ENCODE results near the gene KLK15. TPM values are rescaled to one million over a fixed set of nuclear protein-coding genes. Genes with fewer than 3 reads are reported as not detected.

The KLK15 gene
- total and polyA plus RNA-seq, 2 of the 13 experiments (the other 11 are each of a cell fraction or from before 2014, with no cell fraction given), result not detected

- peaks cover 0 to 31% of the 10 kb centered on the region in 2 experiments; a peak in 3 of 5 replicates for H3K27me3 ChIP-seq (ENCODE audit: control insufficient read depth in 1 of 2, insufficient read depth in 2 of 2, low read length in 2 of 2)
- in situ Hi-C loops (cut with HindIII; ENCODE audit: extremely low pct_ligation_motif_present, low pct_unique_long_range_greater_than_20kb), result loop anchor here (25.0 kb wide), 1 partner anchor 416 kb away; the partner anchor contains the start of gene NAPSA
- no TSS peak for BruUV-seq (replicated peaks)
- POLR2A ChIA-PET, result no interaction called here
- H3K36me3 ChIP-seq (replicated peaks in 1 of 2; ENCODE audit: control insufficient read depth in 1 of 2, insufficient read depth in 2 of 2, low read length in 2 of 2), result no peaks in the 10 kb centered on the region
- intact Hi-C loops (cut with micrococcal nuclease; ENCODE audit: unreplicated experiment), result no loop called here
- ATAC-seq, result no peak
- H3K4me1 ChIP-seq (ENCODE audit: insufficient read depth, low read length), result no peaks in the 10 kb centered on the region
- H3K4me2 ChIP-seq (ENCODE audit: low read depth, low read length), result no peak overlapping the region
- H3K4me3 ChIP-seq (replicated peaks in 1 of 3; ENCODE audit: insufficient read depth in 1 of 3, low read depth in 2 of 3, low read length in 3 of 3), result no peak overlapping the region
- H3K9me3 ChIP-seq (ENCODE audit: low read length), result no peaks in the 10 kb centered on the region
- no peak for DNase-seq (ENCODE audit: low spot score)
- H3K27ac ChIP-seq (ENCODE audit: extremely low read length, insufficient read depth, low read length), result no peak overlapping the region
- CTCF ChIA-PET (ENCODE audit: low intra/inter-chr PET ratio, low total read pairs), result no interaction called here
- no peak for FAIRE-seq
- no peak overlapping the region for H2AFZ ChIP-seq (ENCODE audit: low read length)
- no peak overlapping the region for H3K9ac ChIP-seq (ENCODE audit: insufficient read depth, low read depth, low read length)
- H4K20me1 ChIP-seq (ENCODE audit: insufficient read depth, low read length), result no peaks in the 10 kb centered on the region
- no peaks in the 10 kb centered on the region for H3K79me2 ChIP-seq (ENCODE audit: insufficient read depth, low read length)
- TF ChIP-seq NR2F2 (IDR thresholded peaks at IDR 0.05; ENCODE audit: borderline replicate concordance, low read depth), result no peak
- no peak for TF ChIP-seq CBX2 (IDR thresholded peaks at IDR 0.05; ENCODE audit: low read depth, low read length)
- no peak for TF ChIP-seq CBX2 (CRISPR knock-in tag; IDR thresholded peaks at IDR 0.05; ENCODE audit: low read depth)
- no peak for TF ChIP-seq HMGA1 (CRISPR knock-in tag; conservative IDR thresholded peaks at IDR 0.05)
- TF ChIP-seq HOXA9 (CRISPR knock-in tag; IDR thresholded peaks at IDR 0.05; ENCODE audit: borderline replicate concordance), result no peak
- TF ChIP-seq ZNF580 (CRISPR knock-in tag; IDR thresholded peaks at IDR 0.05; ENCODE audit: borderline replicate concordance, low read depth), result no peak
- no peak for TF ChIP-seq ATF3 (CRISPR knock-in tag; IDR thresholded peaks at IDR 0.05)
- TF ChIP-seq DRAP1 (CRISPR knock-in tag; IDR thresholded peaks at IDR 0.05), result no peak
- TF ChIP-seq ZSCAN9 (CRISPR knock-in tag; IDR thresholded peaks at IDR 0.05; ENCODE audit: borderline replicate concordance), result no peak
- no peak for TF ChIP-seq NCOA1 (CRISPR knock-in tag; IDR thresholded peaks at IDR 0.05)
- no peak for TF ChIP-seq ZNF7 (CRISPR knock-in tag; IDR thresholded peaks at IDR 0.05)
- no peak for TF ChIP-seq ZNF138 (CRISPR knock-in tag; IDR thresholded peaks at IDR 0.05; ENCODE audit: low read depth)
- TF ChIP-seq FOXA3 (CRISPR knock-in tag; IDR thresholded peaks at IDR 0.05), result no peak
- TF ChIP-seq ZNF572 (CRISPR knock-in tag; IDR thresholded peaks at IDR 0.05), result no peak
- TF ChIP-seq ZMAT5 (CRISPR knock-in tag; IDR thresholded peaks at IDR 0.05; ENCODE audit: borderline replicate concordance, low read depth), result no peak
- TF ChIP-seq GMEB2 (CRISPR knock-in tag; IDR thresholded peaks at IDR 0.05; ENCODE audit: low read depth), result no peak
- no peak for TF ChIP-seq MED1 (CRISPR knock-in tag; IDR thresholded peaks at IDR 0.05)
- no peak for TF ChIP-seq GMEB1 (CRISPR knock-in tag; IDR thresholded peaks at IDR 0.05; ENCODE audit: borderline replicate concordance)
- WGBS (ENCODE audit: low lambda C conversion rate), result 22% methylated on average over 16 of the region's 30 CpGs
Observed at GRCh38 chr19:50777830-50778303, 55.5 kb downstream of the KLK15 start.
